Putamen (tissue), 1 donor: ENCODE measurements around the gene ZNF474.

Experiments
- DNase-seq: peaks from one replicate; pipeline ENCODE4 v3.0.0-alpha.2; 2016; ENCODE audit warnings: low spot score

The ZNF474 gene

DNA sequence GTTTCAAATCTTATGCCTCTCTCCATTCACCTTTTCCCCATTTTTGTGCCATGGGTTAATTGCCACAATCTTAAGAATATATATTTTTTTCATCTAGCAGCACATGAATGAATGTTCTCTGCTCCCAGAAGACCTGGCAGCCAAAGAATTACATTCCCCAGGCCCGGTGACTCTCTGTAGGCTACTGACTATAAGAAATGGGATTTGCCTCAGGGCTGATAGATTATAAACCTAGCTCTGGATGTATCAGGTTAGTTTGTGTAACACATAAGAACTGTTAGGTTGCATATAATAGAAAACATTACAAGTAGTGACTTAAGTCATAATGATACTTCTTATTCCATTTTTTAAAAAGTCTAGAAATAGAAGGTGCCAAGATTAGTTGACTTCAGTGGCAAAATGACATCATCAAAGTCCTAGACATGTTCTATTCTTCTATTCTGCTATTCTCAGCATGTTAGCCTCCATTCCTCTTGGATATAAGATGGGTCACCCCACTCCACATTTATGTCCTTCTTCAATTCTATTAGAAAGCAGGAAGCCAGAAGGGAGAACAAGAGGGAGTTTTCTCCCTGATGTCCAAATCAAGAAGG is 10.9 kb upstream of the ZNF474 start:
- no peak for DNase-seq

DNA sequence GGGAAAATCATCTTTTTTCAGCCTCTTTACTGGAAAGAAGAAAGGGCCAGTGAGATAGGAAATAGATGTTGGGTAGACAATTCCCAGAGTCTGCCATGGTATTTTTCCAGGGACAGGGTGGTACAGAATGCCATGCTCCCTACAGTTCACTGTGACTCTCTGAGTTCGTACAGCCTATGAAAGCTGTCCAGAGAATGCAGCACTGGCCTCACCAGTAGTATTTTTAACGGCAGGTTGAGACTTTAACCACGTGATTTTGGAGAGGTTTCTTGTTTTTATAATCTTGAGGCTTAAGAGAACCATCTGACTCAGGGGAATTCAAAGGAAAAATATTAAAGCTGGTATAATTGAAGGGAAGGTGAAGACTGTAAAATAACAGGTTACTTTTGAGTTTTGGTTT is 10.1 kb upstream of the ZNF474 start:
- no peak for DNase-seq

DNA sequence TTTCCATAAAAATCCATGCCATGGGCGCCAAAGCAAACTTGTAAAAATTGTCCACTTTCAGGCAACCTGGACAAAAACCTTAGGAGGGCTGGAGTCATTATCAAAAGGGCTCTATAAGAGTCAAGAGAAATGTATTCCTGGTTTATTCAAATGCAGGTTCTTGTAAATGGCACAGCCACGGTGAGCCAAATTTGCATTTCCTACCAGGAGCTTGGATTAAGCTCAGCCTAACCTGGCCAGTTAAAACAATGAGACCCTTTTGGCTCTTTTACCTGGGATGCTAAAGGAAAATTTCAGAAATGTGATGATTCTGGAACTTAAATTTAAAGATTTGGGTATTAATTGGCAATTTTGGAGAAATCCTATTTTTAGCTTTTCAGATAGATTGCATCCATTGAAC is 8.9 kb upstream of the ZNF474 start:
- no peak for DNase-seq

DNA sequence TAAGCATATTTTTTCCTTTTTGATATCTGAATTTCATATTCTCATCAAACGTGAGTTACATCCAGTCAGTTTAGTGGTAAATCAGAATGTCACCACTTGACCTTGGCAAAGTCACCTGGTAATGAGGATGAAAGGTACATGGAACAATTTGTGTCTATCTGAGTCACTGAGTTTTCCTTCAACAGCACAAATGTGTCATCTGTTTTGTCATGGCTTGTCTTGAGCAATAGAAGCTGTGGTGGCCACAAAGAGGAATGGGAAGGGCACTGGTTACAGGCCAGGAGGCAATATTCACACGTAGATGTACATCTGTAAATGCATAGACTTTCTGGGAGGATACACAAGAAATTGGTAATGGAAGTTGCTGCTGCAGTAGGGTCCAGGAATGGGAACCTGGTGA is 8.4 kb upstream of the ZNF474 start:
- DNase-seq, result no peak

DNA sequence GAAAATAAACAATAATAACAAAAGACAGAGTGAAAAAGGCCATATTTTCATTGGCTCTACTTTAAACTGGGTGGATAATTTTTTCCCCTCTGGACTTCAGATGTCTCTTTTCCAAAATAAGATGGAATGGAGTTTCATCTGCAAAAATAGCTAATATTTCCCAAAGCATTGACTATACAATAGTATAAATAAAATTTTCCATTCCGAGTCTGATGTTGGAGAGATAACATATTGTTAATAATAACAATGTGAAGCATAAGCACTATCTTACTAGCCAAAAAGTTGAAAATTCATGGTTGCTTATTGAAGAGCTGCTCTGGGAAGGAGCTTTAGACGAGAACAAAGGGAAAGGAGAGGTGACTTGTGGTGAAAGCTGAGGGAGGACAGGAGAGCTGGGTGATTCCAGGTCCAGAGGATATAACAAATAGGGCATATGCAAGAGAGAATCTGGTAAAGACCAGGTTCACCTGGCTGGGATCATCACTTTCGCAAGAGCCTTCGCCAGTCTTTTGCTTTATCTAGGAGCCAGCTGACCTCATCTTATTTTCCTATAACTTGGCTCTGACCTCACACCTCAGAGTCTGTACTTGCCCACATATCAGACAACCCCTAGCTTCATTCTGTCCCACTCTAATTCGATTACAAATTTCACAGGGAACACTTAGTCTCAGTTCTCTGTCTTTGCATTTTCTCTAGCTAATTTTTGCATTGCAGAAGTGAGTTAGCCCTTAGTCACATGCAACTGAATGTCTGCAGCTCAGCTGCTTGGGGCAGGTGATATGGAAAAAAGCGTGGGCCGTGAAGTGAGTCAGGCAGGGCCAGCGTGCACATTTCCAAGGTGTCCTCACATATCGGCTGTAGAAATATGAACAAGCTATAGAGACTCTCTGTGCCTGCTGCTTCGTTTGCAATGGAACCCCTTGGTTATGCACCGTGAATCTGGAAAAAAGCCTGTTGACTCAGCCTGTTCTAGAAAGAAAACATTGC is 7.6 kb upstream of the ZNF474 start:
- DNase-seq, result no peak

DNA sequence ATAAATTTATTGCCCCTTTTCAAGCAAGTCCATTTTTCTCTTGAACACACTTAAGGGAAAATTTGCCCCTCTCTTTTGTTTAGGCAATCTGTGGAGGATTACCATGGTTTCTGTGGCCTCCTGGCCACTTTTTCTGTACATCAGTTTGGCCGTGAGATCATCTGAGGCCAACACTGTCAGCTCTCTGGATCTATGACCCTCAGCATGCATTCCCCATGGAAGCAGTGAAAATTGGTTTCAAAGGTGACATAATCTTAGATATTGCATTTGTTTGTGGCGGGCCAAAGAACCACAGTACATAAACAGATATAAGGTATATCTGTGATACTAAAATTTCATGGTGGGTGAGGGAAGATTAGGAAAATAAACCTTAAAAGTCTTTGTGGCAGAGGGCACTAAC is 4.6 kb upstream of the ZNF474 start:
- DNase-seq, result no peak

DNA sequence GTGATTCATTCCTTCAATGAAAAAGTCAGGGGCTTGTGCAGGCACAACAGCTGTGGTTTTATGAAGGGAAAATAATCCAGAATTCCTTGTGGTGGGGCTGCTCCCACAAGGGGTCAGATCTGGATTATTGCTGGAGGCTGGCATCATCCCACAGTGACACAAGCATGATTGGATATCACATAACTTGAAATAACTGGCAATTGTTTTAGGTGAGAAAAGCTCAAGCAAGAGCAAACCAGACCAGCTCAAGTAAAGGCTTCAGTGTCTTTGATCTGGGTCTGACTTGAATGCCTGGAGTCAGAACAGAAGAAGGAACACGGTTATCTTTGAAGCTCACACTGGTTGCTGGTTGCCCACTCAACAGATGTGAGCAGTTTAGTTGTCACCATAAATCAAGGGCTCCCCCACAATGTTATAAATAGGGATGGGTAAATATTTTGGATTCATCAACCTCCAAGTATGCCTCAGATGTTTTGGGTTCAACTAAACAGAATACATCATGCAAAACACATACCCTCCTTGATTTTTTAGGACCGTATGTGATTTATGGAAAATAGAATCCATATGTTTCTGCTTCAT is 3.1 kb upstream of the ZNF474 start:
- DNase-seq, result no peak

DNA sequence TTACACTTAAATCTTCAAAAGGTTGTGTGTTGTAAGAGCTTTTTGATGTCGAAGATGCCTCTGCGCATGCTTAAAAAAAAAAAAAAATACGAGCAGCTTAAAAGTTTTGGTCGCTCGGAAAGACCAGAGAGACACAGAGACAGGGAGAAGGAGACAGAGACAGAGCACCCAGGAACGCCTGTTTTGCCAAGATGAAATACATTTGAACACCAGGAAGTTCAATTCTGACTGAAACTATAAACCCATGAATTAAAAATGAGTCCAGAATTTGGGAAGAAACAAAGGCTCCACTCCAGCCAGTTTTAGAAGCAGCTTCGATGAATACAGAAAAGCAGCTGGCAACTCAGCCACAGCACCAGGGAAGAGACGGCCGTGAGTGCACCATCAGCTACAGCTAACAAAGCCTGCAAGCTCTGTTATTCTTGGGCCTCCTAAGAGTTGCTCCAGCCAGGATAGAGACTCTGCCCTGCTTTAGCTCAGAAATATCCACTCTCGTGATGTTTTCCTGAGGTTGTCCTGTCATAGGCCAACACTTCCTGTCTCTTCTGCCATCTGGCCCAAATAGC is 2.5 kb upstream of the ZNF474 start:
- no peak for DNase-seq

DNA sequence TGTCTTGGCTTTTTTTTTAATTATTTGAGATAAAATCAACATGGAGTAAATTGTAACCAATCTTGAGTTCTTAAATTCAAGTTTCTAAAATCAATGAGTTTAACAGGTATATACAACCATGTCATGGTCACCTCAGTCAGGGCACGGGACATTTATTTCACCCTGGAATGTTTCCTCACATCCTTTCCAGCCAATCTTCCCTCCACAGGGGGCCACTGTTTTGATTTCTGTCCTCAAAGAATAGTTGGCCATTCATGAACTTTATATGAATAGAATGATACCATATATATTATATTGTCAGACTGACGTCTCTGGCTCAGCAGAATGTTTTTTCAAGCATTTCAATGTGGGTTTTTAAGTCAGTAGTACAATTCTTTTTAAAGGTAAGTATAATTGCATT is 806 bp downstream of the ZNF474 start:
- DNase-seq, result no peak

DNA sequence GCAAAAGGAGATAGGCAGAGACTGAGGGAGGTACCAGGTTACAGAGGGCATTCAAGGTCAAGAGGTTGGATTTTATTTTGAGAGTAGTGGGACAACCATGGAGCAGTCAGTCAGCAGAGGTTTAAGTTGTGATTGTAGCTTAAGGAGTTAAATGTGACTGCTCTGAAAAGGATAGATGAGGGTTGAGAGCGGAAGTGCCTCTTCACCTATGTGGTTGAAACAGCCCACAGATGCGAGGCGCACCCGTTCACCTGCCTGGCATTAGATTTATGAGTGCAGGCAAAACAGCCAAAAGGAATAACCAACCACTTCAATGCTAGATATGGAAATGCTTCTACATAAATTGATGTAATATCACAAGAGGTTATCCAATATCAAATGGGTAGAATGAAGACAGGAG is 8.4 kb downstream of the ZNF474 start:
- DNase-seq, result no peak

DNA sequence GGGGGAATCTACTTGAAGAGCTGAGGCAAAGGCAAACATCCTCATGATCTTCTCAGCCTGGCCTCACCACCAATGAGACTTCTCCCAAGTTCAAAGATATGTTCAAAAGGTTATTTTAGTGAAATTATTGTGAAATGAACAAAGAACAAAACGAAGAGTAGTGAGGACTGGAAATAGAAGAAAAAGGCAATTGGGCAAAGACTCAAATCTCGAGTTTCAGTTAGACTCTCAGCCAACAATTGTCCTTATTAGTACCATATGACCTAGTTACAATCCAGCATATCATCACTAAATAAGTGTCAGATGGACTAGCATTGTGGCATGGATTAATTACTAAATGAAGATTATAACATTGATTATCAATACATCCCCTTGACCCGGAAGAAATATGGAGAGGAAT is 9.0 kb downstream of the ZNF474 start:
- DNase-seq, result no peak

DNA sequence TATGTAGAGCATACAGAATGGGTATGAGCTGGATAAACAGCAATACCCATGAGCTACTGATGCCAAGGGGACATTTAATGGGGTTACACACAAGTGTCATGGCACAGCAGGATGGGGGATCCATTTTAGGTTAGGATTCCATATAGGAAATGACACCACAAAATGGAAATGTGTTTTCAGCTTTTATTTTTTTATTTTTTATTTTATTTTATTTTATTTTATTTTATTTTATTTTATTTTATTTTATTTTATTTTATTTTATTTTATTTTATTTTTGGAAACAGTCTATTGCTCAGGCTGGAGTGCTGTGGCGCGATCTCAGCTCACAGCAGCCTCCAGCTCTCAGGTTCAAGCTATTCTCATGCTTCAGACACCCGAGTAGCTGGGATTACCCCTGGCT is 11.6 kb downstream of the ZNF474 start:
- DNase-seq, result no peak

DNA sequence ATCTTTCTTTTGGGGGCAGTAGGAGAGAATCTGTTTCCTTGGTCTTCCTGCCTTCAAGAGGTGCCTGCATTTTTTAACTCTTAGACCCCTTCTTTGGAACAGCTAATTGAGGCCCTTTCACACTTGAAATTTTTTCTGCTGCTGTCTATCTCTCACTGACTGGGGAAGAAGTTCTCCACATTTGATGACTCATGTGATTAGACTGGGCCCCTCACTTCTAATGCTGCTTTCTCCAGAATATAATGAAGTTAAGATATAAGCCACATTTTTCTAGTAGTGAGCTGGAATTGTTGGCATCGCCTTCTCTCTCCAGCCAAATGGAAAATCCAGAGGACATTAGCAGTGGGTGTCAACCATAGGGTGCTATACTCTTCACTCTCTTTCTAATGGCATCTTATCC is 12.4 kb downstream of the ZNF474 start:
- no peak for DNase-seq

DNA sequence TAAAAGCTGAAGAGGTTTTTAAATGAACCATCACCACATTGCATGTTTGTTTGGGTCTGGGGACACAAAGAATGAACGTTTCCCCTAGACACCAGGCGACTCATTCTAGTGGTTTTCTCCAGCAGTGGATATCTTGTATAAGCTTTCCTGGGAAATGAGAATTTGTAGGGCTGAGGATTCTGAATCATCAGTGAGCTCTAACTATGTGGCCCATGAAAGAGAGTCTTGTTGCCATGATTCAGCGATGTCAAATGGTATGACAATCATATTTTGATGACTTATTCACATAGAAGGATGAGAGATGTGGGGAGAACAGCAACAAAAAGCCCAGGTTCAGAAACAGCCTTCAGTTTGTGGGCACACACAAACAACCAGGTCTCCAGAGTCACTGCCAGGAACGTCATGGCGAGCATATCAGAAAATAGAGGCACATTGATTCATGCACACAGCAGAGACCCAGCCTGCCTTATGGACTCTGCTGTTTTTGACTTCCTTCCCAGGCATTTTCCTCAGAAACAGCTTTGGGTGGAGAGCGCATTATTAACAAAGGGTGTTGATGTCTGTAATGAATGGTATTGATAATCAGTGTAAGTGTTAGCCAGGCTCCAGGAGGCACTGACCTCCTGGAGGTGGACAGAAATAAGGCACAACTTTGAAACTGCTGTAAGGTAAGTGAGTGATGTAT is 13.3 kb downstream of the ZNF474 start:
- no peak for DNase-seq

DNA sequence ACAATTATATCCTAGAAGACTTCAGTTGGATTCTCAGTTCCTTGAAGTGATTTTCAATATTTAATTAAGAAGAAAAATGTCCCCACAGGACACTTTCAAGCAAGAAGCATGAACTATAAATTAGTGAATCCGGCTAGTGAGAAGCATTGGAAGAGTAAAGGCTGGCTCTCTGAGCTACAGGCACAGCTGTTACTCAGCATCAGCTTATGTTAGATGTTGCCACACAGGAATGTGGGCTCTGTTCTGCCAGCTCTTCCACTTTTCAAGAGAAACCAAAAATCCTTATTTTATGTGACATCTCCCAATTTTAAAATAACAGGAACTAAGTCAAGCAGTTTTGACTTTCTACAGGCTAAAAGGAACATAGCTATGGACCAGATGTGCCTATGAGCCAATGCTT is 14.9 kb downstream of the ZNF474 start:
- DNase-seq, result no peak

DNA sequence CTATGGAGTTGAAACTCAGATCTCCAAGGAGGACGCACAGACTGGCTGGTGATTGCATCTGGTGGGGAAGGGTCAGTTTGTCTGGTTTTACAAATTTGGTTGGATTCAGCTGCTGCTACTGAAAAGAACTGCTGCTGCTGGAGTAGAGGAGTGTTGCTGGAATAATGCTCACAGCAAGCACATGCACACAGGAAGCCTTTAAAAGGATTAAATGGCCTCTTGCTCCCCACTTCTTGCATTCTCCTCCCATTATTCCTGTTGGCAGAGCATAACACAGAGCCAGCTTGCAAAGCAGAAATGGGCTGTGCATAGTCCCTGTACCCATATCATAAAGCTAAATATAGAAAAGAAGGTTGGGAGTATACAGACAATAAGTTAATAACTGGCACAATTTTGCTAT is 16.6 kb downstream of the ZNF474 start:
- DNase-seq, result no peak

DNA sequence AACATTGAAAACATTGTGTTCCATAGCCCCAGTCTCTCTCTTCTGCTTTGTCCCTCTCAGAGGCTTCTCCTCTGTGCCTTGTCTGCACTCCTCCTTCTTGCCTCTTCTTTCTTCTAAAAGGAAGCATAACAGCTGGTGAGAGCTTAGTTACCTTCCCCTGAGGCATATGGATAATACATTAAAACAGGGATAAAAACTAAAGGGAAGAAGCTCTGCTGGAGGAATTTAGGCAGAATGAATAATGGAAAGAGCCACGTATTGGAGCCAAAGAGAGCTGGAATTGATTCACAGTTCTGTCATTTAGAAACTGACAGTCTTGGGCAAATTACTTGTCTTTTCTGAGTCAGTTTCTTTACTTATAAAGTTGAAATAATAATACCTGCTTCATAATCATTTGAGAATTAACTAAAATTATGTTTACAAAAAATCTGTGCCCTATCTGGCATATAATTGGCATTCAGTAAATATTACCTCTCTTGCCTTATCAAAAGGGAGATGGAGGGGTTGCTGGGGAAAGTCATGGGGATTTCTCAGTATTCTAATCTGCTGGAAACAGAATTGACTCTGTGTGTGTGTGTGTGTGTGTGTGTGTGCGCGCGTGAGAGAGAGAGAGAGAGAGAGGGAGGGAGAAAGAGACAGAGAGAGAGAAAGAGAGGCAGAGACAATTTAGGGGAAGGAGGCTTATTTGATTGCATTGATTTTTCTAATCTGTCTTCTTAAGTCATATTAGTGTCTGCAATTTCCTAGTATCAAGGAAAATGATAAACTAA is 20.2 kb downstream of the ZNF474 start:
- no peak for DNase-seq

DNA sequence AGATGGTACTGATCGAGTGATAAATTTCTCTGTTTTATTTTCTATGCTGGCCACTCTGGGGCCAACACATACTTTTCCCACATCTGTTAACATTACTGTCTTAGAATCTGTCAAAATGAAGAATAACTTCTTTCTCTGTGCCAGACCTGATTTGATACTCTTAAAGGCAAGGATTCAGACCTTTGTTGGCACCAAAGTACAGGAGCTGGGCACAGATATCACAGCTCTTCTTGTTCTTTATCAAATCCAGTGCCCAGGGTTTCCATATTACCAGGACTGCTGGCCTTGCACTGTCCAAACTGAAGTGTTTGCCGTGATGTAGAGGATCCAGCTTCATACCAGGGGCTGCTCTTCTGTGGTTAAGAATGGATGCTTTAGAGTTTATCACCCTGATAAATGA is 20.9 kb downstream of the ZNF474 start:
- DNase-seq, result no peak

DNA sequence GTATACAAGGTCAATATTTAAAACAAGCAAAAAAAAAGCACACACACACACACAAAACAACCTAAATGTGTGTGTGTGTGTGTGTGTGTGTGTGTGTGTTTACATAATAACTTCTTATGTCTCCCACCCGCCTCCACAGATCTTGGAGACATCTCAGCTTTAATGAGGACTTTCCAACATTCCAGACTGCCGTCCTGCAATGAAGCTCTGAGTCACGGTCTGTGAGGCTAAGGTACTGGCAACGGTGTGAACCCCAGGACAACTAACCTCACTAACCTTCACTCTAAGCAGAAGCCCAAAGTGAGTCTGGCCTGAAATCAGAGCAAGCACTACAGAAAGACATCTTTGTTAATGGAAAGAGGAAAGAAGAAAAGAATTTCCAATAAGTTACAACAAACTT is 22.3 kb downstream of the ZNF474 start:
- DNase-seq, result no peak

DNA sequence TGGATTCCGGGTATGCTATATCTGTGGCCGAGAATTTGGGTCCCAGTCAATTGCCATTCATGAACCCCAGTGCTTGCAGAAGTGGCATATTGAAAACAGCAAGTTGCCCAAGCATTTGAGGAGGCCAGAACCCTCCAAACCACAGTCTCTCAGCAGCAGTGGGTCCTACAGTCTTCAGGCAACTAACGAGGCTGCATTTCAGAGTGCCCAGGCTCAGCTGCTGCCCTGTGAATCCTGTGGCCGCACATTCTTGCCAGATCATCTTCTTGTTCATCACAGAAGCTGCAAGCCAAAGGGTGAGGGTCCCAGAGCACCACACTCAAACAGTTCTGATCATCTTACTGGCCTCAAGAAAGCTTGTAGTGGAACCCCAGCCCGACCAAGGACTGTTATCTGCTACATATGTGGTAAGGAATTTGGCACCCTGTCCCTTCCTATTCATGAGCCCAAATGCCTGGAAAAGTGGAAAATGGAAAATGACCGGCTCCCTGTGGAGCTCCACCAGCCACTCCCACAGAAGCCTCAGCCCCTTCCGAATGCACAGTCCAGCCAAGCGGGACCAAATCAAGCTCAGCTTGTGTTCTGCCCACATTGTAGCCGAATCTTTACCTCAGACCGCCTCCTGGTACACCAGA is 23.0 kb downstream of the ZNF474 start:
- DNase-seq, result no peak

DNA sequence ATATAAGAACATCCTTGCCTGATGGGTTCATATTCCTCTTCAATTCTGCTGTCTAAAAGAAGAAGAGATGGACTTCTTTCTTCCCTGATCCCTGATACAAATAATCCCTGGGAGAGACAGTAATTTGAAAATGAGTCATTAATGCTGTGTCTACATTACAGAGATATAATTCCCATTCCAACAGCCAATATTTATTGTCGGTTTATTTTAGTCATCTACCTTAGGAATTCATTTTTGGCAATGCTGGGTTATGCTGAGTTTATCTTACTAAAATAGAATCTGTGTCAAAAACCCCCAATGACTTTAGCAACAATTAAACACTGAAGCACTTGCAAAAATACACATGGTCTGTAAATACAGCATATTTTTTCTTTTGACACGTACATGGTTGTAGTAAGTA is 23.9 kb downstream of the ZNF474 start:
- no peak for DNase-seq
